Aorta (tissue), 5 donors: Measurements from ENCODE around the gene CTBS. TPM values are rescaled to one million over a fixed set of nuclear protein-coding genes. Genes with fewer than 3 reads are reported as not detected.

Experiments used
- ATAC-seq: fragments of 200-7000 bp; cut with Tn5 transposase; one replicate; pipeline ENCODE4 v1.9.1; 2022; ENCODE audit warnings: moderate library complexity; ENCODE audit not compliant: low FRiP score
- DNase-seq, 2 donors: peaks; one replicate each; pipeline ENCODE4 v3.0.0-alpha.2; 2020
- H3K27ac ChIP-seq, 2 donors: one replicate each; pipeline ENCODE4 v1.5.1; 2013; ENCODE audit warnings: low read length in 2 of 2, mild to moderate bottlenecking in 2 of 2, moderate library complexity in 2 of 2, control low read depth in 1 of 2, inconsistent platforms in 1 of 2, low read depth in 1 of 2
- H3K27me3 ChIP-seq, 2 donors: one replicate each; pipeline ENCODE4 v1.6.1; 2013; ENCODE audit warnings: control low read depth in 1 of 2, low read length in 1 of 2, mild to moderate bottlenecking in 1 of 2, moderate library complexity in 1 of 2; ENCODE audit not compliant: insufficient read depth in 2 of 2, control insufficient read depth in 1 of 2
- H3K36me3 ChIP-seq, 2 donors: one replicate each; pipeline ENCODE4 v1.6.1; 2013; ENCODE audit warnings: control low read depth in 1 of 2, low read length in 1 of 2, mild to moderate bottlenecking in 1 of 2; ENCODE audit not compliant: insufficient read depth in 2 of 2, control insufficient read depth in 1 of 2
- H3K4me1 ChIP-seq, 2 donors: one replicate each; pipeline ENCODE4 v1.6.1; 2013; ENCODE audit warnings: low read length in 2 of 2, control low read depth in 1 of 2, mild to moderate bottlenecking in 1 of 2, moderate library complexity in 1 of 2; ENCODE audit not compliant: insufficient read depth in 2 of 2, control insufficient read depth in 1 of 2
- H3K4me3 ChIP-seq, 2 donors: one replicate each; pipeline ENCODE4 v1.5.1; 2013; ENCODE audit warnings: low read length in 2 of 2, control low read depth in 1 of 2, mild to moderate bottlenecking in 1 of 2
- H3K9me3 ChIP-seq: one replicate; pipeline ENCODE4 v1.6.1; 2013; ENCODE audit warnings: mild to moderate bottlenecking, low read length; ENCODE audit not compliant: control insufficient read depth
- WGBS, 2 donors: extraction: QIAGEN DNeasy Blood & Tissue Kit; methylation state at CpG; one replicate each; pipeline ENCODE4 v1.1.7; 2013; 5-methylcytosine and 5-hydroxymethylcytosine counted together
- intact Hi-C, 2 donors: fragments of 100-400 bp; cut with DNase I; formaldehyde crosslinking; loops; one replicate each; pipeline versions ENCODE4 v1.14.2 to v1.15.0; 2022
- long read RNA-seq, 2 donors: library from polyadenylated mRNA; unstranded; transcript quantifications; one replicate each; pipeline ENCODE4 v2.0.0, GENCODE V29; 2020 to 2021
- polyA plus RNA-seq, 2 donors: library from polyadenylated mRNA; stranded (reverse); fragments of 200-250 nt; gene quantifications; one replicate each; pipeline ENCODE4 v1.2.3, GENCODE V29; 2013
- total RNA-seq, 2 donors: library from RNA; stranded (reverse); fragmentation: NEBNext Ultra II Directional; extraction: Animal tissue kit (Norgen Biotek cat#: 25700); gene quantifications; one replicate each; pipeline ENCODE4 v1.2.1, GENCODE V29; 2021
- donor health status: healthy with polysubstance abuse.
- donor health status: Bipolar disorder and iron deficiency.
- donor health status: DM: no; HTN: no; CAD: no.
- donor health status: DM: no; HTN: no; CAD: no.
- donor health status: DM: yes; HTN: yes; CAD: no.

Gene CTBS, protein sequence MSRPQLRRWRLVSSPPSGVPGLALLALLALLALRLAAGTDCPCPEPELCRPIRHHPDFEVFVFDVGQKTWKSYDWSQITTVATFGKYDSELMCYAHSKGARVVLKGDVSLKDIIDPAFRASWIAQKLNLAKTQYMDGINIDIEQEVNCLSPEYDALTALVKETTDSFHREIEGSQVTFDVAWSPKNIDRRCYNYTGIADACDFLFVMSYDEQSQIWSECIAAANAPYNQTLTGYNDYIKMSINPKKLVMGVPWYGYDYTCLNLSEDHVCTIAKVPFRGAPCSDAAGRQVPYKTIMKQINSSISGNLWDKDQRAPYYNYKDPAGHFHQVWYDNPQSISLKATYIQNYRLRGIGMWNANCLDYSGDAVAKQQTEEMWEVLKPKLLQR
- total RNA-seq: 10 to 100 TPM; 24.2 to 27.9 TPM
- polyA plus RNA-seq: 10 to 100 TPM; 25.2 to 25.9 TPM
- long read RNA-seq, donor 1, full-length matches to known transcripts: 33 of 78 reads
- long read RNA-seq, donor 1, partial matches to known transcripts: 10 of 78 reads
- long read RNA-seq, donor 1, other reads (novel, unspliced or antisense): 35 of 78 reads
- long read RNA-seq, donor 2, full-length matches to known transcripts: 16 of 40 reads
- long read RNA-seq, donor 2, partial matches to known transcripts: 11 of 40 reads
- long read RNA-seq, donor 2, other reads (novel, unspliced or antisense): 13 of 40 reads

DNA sequence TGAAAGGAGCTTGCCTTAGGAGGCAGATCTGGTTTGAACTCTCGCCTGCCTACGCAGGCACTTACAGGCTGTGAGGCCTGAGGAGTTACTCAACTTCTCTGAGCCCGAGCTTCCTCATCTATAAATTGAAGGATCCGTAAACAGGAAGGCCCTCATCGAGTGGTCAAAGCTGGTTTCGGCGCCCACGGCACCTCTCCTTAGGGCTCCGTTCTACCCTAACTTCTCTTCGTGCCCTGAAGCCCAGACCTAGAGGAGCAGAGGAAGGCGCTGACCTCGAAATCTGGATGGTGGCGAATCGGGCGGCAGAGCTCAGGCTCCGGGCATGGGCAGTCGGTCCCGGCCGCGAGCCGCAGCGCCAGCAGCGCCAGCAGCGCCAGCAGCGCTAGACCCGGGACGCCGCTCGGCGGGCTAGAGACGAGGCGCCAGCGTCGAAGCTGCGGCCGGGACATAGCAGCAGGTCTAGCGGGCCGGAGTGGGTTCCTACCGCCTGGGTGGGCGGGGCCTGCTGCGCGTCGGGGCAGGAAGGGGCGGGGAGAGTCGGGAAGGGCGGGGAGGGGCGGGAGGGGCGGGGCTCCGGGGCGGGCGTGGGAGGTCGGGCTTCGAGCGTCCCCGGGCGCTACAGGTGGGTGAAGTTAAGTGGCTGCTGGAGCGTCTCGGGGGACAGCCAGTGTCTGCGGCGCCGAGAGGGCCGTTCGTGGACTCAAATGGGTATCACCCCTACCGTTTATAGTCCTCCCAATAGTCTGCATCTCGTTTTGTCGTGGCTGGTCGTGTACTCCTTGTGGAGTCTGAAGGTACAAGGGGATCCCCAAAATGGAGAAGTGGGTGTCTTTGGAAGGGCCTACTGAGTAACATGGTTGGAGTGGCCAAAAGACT is at the start of gene CTBS:
CTBS (minus strand) TSS at position 474 of the 876 bp plus-strand sequence; CDS start at position 449, 25 bp downstream.
- peak within 1 kb of the TSS; percentile 70 to 98 for H3K27ac ChIP-seq
- H3K27me3 ChIP-seq: no peaks in the 10 kb centered on the region
- H3K4me1 ChIP-seq: peaks cover 2 to 4% of the 10 kb centered on the region in 2 donors
- no peaks in the 10 kb centered on the region for H3K9me3 ChIP-seq
- peak within 1 kb of the TSS; percentile 47 to 97 for H3K4me3 ChIP-seq
- intact Hi-C loops: loop anchor here (2.0 to 5.0 kb wide), 4 partner anchors 23 to 67 kb away; partner anchors contain the start of genes GNG5 (in 2 of the 2) and SPATA1 (in 2 of the 2)
- peak; percentile 98 for ATAC-seq
- WGBS, 2 donors: 1% methylated on average over 54 to 67 of the region's 67 CpGs
- peak; percentile 93 to 97 for DNase-seq
- no peaks in the 10 kb centered on the region for H3K36me3 ChIP-seq

GRCh38 chr1:84621553-84621952 is 47.3 kb upstream of the CTBS start:
- intact Hi-C loops: loop anchor here in 1 of 2 donors (5.0 kb wide), 2 partner anchors 131 to 479 kb away; partner anchors contain the start of gene PRKACB
- H3K27me3 ChIP-seq: no peaks in the 10 kb centered on the region

DNA sequence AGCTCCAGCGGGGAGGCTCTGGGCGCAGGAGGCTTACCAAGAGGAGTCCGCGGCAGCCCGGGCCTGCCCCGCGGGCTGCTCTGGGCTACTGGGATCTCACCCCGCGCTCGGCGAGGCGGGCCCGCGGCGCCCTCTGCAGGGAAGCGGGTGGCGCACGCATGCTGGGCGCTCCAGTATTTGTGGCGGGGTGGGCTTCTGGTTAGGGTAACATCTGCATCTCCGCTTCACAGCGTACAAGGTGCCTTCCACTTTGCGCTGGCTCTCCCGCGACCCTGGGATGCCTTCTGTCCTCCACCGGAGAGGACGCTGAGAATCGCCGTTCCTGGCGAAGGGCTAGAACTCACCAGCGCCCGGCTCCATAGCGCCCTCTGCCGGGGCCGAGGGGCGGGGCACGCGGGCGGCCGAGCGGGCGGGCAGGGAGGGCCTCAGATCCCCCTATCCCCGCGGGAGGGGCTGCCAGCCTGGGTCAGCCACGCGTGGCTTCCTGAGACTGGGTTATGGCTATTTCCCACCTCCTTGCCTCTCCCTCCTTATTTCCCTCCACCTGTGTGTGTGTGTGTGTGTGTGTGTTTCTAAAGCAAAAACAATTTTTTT is 46.6 kb upstream of the CTBS start:
- Histone ChIP-seq H3K27ac (no peak overlapping the region), H3K36me3 (no peaks in the 10 kb centered on the region), H3K4me1 (no peaks in the 10 kb centered on the region), H3K4me3 (peak overlapping the region; percentile 2 to 79), H3K9me3 (no peaks in the 10 kb centered on the region), H3K27me3 (no peaks in the 10 kb centered on the region)
- ATAC-seq: peak; percentile 95
- intact Hi-C loops: loop anchor here (1.0 to 5.0 kb wide), 3 partner anchors 131 to 479 kb away; partner anchors contain the start of gene PRKACB (in 1 of the 2)
- WGBS, 2 donors: 1% methylated on average over 28 to 46 of the region's 46 CpGs
- DNase-seq: peak; percentile 85 to 92

More at GRCh38 chr1:84621553-84621952, 47.3 kb upstream of the CTBS start:
- Histone ChIP-seq H3K36me3 (no peaks in the 10 kb centered on the region), H3K4me3 (no peak overlapping the region), H3K27ac (no peak overlapping the region), H3K9me3 (no peaks in the 10 kb centered on the region), H3K4me1 (no peaks in the 10 kb centered on the region)
- ATAC-seq: no peak
- no peak for DNase-seq
- 89 to 90% methylated on average over 14 of the region's 14 CpGs for WGBS, 2 donors

- no peak overlapping the region for H3K27ac ChIP-seq
- intact Hi-C loops: loop anchor here (1.0 to 5.0 kb wide), 3 partner anchors 133 to 477 kb away; partner anchors contain the start of gene PRKACB (in 1 of the 2)
- H3K4me1 ChIP-seq: no peaks in the 10 kb centered on the region
- no peaks in the 10 kb centered on the region for H3K27me3 ChIP-seq
- H3K4me3 ChIP-seq: no peak overlapping the region
- no peaks in the 10 kb centered on the region for H3K9me3 ChIP-seq
- 43 to 44% methylated on average over 9 of the region's 9 CpGs for WGBS, 2 donors
- H3K36me3 ChIP-seq: no peaks in the 10 kb centered on the region
- DNase-seq: no peak
- no peak for ATAC-seq
Measured at GRCh38 chr1:84619383-84620102, 45.3 kb upstream of the CTBS start.

DNA sequence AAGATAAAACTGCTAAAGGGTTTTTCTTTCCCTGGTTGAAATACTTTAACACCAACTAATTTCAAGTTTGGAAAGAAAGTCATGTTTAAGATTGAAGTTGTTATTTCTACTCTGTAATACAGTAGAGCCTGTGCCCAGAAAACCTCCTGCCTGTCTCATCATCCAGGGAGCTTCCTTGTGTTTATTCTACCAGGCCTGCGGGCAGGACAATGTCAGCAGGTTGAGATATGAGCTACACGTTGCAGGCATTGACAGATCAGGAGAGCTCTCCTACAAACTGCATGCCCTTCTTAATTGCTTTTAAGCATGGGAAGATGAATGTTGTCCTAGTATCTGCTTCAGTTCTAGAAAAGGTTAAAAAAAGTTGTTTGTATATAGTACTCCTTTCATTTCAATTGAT is 43.1 kb upstream of the CTBS start:
- no peaks in the 10 kb centered on the region for H3K4me1 ChIP-seq
- 49 to 51% methylated on average over 2 of the region's 2 CpGs for WGBS, 2 donors
- DNase-seq (no peak), ATAC-seq (no peak)
- no peak overlapping the region for H3K4me3 ChIP-seq
- intact Hi-C loops: no loop called here
- no peaks in the 10 kb centered on the region for H3K36me3 ChIP-seq
- no peak overlapping the region for H3K27ac ChIP-seq
- peaks cover 2% of the 10 kb centered on the region for H3K9me3 ChIP-seq
- no peaks in the 10 kb centered on the region for H3K27me3 ChIP-seq

- ATAC-seq: no peak
- no peaks in the 10 kb centered on the region for H3K36me3 ChIP-seq
- peaks cover 2% of the 10 kb centered on the region for H3K9me3 ChIP-seq
- no peaks in the 10 kb centered on the region for H3K4me1 ChIP-seq
- intact Hi-C loops: no loop called here
- no peaks in the 10 kb centered on the region for H3K27me3 ChIP-seq
- no peak overlapping the region for H3K27ac ChIP-seq
- WGBS, 2 donors: 72 to 93% methylated on average over 1 of the region's 1 CpG
- no peak overlapping the region for H3K4me3 ChIP-seq
- DNase-seq: no peak
Measured at GRCh38 chr1:84615790-84616189, 41.5 kb upstream of the CTBS start.

DNA sequence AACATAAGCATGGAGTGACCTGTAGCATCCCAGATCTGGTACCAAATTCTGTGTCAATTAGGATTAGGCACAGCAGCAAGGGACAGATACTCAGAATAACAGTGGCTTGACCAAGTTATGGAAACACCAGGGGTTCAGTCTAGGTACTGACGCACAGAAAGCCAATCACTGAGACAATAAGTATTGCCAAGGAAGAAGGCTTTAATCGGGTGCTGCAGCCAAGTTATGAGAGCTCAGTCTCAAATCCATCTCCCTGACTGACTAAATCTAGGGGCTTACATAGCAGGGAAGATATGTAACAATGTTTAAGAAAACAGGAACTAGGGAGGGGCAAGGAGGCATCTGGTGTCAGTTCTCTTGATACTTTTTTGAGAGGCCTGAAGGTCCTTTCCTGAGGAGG is 39.6 kb upstream of the CTBS start:
- intact Hi-C loops: loop anchor here in 1 of 2 donors (5.0 kb wide), 1 partner anchor 472 kb away; the partner anchor contains the start of gene PRKACB
- DNase-seq (no peak), ATAC-seq (no peak)
- Histone ChIP-seq H3K4me3 (no peak overlapping the region), H3K4me1 (no peaks in the 10 kb centered on the region), H3K9me3 (peaks cover 2% of the 10 kb centered on the region), H3K27ac (no peak overlapping the region), H3K36me3 (no peaks in the 10 kb centered on the region), H3K27me3 (no peaks in the 10 kb centered on the region)
- 84 to 89% methylated on average over 2 of the region's 2 CpGs for WGBS, 2 donors
